Measurements from ENCODE around the gene TUT1.
"Not testable (repeated sequence)": the region's sequence is repeated elsewhere in the genome, so short reads cannot be mapped to it uniquely, and the experiment has no call there.

The TUT1 gene

DNA sequence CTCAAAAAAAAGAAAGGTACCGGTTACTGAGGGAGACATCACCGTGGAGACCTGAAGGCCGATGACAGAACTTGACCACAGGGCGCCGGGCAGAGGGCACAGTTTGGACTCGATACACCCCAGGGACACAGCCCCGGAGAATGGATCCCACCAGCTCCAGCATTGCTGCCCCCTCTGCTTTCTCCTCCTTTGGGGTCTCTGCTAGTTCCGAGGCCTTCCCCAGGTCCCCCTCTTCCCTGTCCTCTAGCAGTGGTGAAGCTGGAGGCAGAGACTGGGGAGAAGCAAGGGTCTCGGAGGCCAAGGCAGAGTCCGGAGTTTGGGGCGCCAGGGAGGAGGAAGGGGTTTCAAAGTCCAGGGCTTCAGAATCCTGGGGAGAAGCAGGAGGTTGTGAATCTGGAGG, 12.8 kb downstream of the TUT1 start:
- no peak for DNase-seq (ENCODE audit: low read depth in 2 of 2)

DNA sequence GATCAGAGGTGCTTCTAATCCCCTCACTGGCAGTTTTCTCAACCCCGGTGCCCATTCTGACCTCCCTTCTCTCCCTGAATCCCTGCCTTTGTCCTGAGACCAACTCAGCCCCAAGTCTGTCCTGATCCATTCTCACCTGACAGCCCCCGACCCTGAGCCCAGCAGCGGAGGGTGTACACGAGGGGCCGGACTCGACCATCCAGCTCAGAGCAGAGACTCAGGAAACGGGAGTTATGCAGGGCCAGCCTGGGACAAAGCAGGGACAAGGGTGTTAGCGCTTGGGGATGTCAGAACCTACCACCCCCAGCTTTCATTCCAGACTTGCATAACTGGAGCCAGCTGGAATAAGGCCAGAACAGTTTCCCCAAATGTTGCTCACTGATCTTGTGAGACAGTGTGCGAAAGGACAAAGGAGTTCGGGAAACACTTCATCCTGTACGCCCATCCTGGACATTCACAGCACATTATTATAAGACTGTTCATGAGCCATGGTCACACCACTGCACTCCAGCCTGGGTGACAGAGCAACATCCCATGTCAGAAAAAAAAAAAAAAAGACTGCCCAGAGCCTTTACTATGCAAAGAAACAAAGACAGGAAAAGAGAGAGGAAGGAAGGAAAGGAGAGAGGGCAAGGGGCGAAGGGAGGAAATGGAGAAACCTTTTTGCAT, 14.1 kb downstream of the TUT1 start:
- no peak for DNase-seq (ENCODE audit: low read depth in 2 of 2)

DNA sequence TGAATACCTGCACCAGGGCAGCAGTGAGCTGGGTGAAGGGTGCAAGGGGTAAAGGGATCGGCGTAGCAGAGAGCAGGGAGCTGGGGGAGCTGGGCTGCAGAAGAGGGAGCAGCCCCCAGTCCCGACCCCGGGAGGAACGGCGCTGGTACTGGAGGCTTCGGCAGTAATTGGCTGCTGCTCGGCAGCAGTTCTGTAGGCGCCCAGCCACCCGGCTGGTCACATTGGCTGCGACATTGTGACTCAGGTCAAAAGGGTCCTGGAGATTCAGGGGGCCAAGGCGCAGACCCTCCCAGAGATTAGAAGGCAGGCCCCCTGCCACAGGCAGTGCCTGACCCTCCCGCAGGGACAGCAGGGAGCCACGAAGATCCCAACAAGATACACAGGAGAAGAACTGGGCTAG, 15.5 kb downstream of the TUT1 start:
- DNase-seq (ENCODE audit: low read depth in 2 of 2): no peak

DNA sequence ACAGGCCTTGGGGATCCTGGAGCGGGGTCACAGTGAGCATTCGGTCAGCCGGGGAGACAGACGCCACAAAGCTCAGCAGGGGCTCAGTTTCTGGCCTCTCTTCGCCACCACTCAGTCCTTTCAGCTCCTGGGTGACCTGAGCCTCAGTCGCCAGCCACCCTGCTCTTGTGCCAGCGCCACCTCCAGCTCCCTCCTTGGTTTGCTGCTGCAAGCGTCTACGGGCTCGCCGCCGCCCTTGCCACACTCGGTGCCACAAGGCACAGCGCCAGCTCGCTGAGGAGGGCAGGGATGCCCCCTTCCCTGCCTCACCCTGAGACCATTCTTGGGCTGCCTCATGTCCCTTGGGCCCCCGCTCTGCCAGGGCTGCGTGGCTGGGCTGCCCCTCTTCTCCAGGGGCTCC, 16.2 kb downstream of the TUT1 start:
- DNase-seq (ENCODE audit: low read depth in 2 of 2): no peak

DNA sequence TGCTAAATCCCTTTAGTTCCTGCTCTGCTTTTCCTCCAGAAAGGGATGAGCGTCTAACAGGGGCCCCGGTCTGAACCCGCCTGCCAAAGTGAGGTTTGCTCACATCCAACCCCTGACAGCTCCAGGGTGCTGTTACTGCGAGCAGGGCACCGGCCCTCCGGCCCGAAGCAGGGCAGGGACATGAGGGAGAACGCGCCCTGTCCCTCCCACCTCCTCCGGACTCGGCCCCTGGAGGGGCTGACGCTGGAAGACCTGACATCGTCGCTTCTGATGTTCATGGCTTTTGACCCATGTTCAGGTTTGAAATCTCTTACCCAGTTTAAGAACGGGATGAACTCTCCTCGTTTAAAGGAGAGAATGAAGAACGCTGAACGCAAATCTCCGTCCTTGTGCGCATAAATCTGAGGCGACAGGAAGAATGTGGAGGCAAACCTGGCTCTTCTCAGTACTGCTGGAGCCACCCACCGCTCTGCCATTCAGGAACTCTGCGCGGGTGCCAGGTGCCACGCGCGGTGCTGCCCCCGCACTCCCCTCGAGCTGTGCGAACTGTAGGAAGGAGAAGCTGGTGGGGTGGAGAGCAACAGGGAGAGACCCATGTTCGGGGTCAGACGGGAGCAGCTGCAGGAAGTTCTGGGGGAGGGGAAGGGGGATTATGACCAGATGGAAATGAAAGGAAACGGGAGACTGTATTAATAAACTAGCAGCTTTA, 16.8 kb downstream of the TUT1 start:
- no peak for DNase-seq (ENCODE audit: low read depth in 2 of 2)

DNA sequence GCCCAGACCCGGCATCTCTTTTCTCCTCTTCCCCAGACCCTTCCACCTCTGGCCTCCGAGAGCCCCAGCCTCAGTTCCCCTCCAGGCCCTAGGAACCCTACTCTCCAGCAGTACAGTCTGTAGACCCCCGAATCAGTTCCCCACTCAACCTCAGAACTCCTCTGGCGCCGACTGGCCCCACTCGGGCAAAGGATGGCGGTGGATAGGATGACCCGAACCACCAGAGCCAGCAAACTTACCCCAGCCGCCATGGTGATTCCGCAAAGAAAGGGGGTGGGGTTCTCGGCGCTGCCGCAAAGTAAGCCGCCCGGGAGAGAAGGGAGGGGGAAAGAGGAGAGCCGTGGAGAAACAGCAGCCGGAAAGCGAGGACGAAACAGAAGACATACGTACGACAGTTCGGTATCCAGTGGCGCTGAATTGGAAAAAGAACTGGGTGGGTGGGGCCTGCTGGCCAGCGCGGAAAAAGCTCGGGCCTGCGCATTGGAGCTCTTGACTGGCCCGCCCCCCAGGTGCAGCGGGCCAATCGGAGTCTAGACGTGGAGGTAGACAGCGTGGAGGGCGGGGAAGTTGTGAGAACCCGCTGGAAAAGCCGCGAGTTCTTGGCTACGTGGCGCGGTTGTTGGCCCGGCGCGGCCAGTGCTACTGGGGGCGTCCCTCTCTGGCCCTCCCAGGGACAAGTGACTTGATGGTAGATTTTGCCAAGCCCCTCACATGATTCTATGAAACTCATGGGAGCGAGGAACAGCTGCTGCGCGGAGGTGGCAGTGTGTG, 17.5 kb downstream of the TUT1 start, which contains the start of gene EEF1G:
EEF1G (minus strand) TSS at position 300 of the 771 bp plus-strand sequence; CDS start at position 251, 49 bp downstream.
- peak; percentile 89 to 95 for DNase-seq (ENCODE audit: low read depth in 2 of 2)

DNA sequence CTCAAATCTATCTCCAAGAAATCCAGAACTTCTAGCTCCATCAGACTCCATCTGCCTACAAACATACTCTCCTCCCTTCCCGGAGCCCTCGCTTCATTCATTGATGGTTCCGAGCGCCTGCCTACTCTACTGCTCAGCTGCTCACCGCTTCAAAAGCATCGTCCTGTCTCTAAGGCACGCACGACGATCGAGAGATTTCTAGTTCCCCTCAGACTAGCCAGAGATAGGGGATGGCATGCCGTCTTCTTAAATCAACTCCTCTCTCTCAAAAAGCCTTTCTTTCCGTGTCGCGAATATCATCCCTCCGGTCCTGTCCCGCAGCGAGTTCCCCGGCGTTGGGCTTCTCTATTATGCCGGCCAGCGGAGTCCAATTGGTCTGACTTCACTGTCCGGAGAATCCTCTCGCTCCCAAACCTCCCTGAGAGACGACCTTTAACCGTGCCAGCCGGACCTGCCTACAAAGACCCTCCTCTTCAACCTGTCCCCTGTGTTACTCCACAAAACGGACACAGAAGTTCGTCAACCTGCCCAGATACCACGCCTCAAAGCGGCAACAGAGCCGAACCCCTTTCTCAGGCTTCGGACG, 18.2 kb downstream of the TUT1 start:
- no peak for DNase-seq (ENCODE audit: low read depth in 2 of 2)

DNA sequence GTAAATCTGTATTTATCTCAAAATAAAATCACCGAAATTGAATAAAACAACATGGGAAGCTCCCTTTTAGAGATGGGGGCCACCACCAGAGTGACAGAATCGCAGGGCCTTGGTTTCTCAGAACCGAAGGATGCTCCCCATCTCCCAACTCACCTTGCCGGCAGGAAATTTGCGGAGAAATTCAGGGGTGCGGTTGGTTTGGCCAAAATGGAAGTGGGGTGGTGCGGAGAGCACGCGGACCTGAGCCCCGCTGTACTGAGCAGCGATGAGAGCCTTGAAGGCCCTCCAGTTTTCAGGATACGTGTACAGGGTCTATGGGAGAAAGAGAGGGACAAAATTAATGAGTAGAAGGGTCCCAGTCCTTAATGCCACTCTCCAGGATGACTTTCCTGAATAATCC, 18.9 kb downstream of the TUT1 start:
- DNase-seq (ENCODE audit: low read depth in 2 of 2): no peak

DNA sequence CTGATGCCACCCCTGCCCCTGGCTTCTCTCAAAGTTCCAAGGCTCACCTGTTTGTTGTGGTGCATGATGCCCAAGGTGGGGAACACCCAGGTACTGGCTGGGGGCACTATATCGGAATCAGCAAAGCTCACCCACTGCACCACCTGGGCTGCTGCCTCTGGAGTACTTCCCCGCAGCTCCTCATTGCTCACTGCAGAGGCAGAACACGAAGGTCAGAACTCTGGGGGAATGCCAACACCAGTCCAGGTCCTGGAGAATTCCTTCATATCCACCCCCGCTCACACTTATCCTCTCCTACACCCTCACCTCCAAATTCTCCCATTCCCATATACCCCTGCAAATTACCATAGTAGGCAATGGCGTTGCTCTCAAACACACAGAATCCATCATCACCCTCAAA, 19.8 kb downstream of the TUT1 start:
- not testable (repeated sequence) for DNase-seq (ENCODE audit: low read depth in 2 of 2)

DNA sequence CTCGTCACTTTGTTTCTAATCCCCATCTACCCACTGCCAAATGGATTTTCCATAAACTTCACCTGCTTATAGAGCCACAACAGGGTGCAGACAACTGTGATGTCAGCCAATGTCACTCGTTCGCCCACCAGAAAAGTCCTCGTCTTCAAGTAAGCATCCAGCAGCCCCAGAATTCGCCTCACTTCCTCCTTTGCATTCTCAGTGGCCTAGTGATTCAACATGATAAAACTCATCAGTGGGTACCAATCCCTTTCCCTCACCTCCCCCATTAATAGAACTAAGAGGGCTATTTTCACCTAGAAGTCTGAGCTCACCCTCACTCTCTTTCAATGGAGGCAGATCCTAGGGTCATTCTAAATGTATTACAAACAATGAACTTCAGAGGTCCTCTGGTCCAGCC, 20.4 kb downstream of the TUT1 start:
- DNase-seq (ENCODE audit: low read depth in 2 of 2): not testable (repeated sequence)

DNA sequence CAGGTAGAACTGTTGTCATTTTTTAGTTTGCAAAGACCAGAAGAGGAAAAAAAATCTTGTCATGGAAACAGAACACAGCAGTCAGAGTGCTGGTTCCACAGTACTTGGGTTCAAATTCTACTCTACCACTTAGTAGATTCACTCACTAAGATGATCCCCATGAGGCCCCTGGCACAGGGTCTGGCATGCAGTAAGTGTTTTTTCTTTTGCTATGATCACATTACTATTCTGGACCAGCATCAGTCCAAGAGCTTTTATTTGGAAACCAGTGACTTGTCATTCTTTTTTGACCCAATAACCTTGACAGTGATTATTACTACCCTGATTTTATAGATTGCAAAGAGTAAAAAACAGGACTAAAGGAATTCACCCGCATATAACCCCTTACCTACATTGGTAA, 21.7 kb downstream of the TUT1 start:
- no peak for DNase-seq (ENCODE audit: low read depth in 2 of 2)

DNA sequence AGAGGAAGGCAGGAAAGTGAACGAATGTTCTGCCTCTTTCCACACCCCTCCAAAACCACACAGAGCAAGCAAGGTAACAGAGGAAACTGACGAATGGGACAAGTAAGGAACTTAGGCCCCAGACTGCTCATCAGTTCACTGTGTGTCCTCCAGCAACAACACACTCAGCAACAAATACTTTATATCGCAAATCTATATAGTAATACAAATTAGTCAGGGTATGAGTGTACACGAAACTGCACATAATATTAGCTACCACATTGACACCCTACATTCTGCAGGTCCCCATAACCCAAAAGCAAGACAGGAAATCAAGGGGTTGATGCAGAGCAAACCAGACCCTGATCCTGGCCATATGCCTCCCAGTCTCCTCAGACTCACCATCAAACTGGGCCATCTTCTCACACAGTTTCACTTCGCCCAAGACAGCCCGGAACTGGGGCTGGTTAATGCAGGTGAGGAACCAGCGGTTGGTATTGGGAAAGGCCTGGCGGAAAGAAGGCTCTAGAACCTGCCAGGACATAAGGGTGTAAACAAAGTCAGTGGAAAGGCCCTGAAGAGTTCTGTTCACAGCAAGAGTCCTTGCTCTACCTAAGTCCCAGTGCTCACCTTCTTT, 24.2 kb downstream of the TUT1 start:
- DNase-seq (ENCODE audit: low read depth in 2 of 2): no peak

DNA sequence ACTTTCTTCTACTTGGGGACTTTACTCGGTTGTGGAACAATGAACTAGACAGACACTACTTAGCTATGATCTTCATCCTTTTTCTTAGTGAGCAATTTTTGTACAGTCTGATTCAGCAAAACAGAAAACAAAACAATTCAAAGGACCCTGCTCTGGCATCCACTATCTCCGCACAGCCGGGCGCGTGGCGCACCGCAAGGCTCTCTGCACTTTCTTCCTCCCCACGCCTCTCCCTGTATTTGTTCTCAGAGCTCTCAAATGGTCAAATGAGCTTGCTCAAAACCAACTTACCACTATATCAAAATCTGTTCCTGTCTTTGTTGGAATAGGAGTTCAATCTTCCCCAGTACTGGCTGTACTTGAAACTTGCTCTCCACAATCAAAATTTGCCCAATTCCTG, 25.1 kb downstream of the TUT1 start:
- DNase-seq (ENCODE audit: low read depth in 2 of 2): no peak

DNA sequence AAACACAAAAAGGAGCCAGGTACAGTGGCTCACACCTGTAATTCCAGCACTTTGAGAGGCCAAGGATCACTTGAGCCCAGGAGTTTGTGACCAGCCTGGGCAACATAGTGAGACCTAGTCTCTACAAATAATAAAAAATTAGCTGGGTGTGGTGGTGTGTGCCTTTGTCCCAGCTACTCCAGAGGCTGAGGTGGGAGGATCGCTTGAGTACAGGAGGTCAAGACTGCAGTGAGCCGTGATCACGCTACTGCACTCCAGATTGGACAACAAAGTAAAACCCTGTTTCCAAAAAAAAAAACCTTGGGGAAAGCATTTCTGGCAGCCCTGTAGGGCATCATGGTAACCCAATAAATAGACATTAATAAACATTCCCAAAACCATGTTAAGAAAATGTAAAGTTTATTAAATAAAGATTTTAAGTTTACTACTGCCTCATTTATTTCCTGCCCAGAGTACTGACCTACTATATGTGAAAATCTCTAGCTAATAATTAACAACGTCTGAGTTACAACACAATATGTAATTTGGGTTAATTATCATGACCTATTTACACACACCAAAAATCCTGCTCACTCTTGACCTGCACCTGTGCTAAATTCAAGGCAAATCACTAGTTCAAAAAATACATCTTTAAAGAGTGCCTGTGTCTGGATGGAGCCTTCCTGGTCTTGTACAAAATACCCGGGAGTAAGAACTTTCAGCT, 26.1 kb downstream of the TUT1 start:
- DNase-seq (ENCODE audit: low read depth in 2 of 2): no peak

DNA sequence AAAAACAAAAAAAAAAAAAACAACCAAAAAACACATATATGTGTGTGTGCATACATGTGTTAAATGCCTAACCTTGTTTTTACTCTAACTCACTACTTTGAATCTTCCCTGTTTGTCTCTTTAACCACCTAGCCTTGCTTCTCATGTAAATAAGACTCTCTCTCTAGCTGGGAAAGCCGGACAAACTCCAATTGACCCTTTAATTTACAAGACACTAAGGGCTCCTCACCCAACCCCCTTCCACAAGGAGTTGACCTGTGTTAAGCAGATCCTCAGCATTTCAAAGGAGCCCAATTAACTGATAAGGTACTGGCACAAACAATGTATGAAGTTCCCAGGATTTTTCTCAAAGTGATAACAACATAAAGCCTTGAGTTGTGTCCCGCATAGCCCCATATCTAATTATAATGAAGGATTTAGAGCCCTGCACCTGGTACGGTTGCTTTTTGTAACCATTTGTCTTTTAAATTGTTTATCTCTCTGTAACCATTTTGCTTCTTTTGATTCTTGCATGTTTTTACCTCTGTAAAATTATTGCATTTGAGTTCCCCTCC, 29.6 kb downstream of the TUT1 start:
- not testable (repeated sequence) for DNase-seq (ENCODE audit: low read depth in 2 of 2)

DNA sequence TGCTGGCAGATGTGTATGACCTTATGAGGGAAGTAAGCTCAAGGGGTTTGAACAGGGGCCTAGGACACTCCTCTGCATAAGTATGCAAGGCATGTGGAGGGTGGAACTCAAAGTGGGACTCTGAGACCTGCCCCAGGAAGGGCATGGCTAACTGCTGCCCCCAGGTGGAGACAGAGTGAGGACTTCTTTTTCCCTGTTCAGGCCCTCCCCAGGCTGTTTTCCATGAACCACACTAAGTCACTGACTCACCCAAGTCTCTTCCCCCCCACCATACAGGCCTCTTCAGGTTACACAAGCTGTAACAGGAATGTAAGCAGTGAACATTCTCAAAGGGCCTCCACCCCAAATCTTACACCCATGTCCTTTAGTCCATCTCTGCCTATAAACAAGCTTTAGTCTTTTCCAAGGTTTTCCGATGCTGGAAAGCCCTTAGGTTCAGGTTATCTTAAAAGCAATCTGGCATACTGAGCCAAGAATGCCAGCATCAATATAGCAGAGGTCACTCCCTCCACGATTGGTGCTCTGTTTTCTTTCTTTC, 30.7 kb downstream of the TUT1 start:
- peak in 1 of 2 donors; percentile 78 for DNase-seq (ENCODE audit: low read depth in 2 of 2)

DNA sequence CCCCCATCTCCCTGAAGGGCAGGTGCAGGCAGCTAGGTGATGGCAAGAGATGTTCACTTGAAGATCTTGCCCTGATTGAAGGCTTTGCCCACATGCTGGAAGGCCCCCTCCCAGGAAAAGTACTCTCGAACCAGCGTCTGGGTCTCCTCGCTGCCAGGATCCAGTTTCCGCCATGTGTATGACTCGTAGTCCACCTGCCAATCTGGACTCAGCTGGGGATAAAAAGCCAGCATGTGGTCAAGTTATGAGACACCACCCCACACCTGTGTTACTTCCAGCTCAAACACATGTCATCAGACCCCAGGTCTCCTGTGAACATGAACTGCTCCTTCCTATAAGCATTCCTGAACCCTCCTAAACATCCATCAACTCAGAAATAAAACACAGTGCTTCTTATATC, 31.7 kb downstream of the TUT1 start:
- not testable (repeated sequence) for DNase-seq (ENCODE audit: low read depth in 2 of 2)

DNA sequence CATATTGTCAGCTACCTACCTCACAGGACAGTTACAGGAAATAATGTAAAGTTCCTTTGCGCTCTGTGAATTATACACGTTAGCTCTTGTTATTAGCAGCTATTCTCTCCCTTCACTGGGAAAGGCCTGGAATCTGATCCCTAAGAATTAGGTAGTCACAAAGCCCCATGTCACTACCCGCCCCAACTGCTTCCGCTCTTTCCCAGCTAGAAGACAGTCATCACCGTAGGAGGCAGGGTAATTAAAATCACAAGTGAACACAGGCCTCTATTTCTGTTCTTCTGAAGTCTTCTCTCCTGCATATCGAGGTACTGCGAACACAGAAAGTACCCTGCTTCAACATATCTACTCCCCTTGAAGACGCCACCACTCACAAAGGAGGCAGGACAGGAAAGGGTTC, 32.1 kb downstream of the TUT1 start:
- no peak for DNase-seq (ENCODE audit: low read depth in 2 of 2)

DNA sequence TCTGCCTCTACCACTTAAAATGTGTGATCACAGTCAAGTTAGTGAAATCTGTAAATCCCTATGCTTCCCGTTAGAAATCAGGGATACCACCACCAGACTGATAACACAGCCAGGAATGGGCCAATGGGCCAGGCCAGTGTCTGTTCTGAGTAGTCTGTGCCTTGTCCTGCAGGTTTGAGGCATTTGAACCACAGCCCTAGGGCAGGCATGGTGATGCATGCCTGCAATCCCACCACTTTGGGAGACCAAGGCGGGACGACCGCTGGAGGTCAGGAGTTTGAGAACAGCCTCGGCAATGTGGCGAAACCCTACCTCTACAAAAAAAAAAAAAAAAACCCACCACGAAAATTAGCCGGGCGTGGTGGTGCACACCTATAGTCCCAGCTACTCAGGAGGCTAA, 32.7 kb downstream of the TUT1 start:
- DNase-seq (ENCODE audit: low read depth in 2 of 2): no peak

DNA sequence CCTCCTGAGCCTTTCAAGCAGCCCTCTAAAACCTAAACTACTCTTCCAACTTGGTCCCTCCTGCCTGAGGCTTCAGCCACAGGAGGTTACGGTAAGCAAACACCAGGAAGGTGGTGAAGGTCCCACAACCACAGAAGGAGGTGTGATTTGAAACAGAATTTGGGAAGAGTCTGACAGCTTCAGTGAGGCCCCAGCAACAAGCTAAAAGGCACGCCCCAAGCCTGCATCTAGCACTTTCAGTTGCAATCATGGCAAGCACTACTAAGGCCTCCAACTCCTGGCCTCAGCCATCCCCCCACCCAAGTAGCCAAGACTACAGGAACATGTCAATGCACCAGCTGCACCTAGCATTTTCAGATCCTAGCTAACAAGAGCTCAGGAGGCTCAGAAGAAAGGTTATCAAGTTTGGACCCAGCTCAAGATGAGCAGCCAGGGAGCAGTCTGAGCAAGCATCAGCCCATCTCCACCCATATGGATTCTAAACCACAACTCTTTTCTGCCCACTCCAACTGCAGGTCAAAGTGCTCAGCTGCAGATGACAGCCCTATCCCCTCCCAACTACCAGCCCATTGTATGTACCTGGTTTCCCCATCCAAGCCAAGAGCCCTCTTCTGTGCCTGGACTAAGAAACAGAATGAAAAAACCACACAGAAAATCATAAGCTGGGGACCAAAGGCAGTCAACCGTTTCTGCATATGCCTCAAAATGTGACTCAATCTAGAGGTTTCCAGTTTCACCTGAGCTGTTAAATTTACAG, 34.3 kb downstream of the TUT1 start:
- DNase-seq (ENCODE audit: low read depth in 2 of 2): no peak

All from stimulated activated CD4-positive, alpha-beta T cell treated with anti-CD3 and anti-CD28 coated beads, Interleukin-1b, Interleukin-23, amount 100 ng/mL, for 1 hour (primary cell).